ENCODE data around the gene P2RX7.

P2RX7 gene

GRCh38 chr12:121116318-121117225 is 16.1 kb upstream of the P2RX7 start:
- DNase-seq (ENCODE audit: low read depth), result no peak
- no peak for TF ChIP-seq CTCF (conservative IDR thresholded peaks at IDR 0.05; ENCODE audit: low read depth, low read length)
- H3K4me3 ChIP-seq (ENCODE audit: low read depth, low read length), result no peak overlapping the region

- no peak overlapping the region for H3K4me3 ChIP-seq (ENCODE audit: low read depth, low read length)
- no peak for TF ChIP-seq CTCF (conservative IDR thresholded peaks at IDR 0.05; ENCODE audit: low read depth, low read length)
- no peak for DNase-seq (ENCODE audit: low read depth)
These were observed 15.4 kb upstream of the P2RX7 start for GRCh38 chr12:121117226-121117777.

GRCh38 chr12:121120323-121120722 is 12.4 kb upstream of the P2RX7 start:
- DNase-seq (ENCODE audit: low read depth), result no peak
- no peak for TF ChIP-seq CTCF (conservative IDR thresholded peaks at IDR 0.05; ENCODE audit: low read depth, low read length)
- H3K4me3 ChIP-seq (ENCODE audit: low read depth, low read length), result no peak overlapping the region

- no peak for TF ChIP-seq CTCF (conservative IDR thresholded peaks at IDR 0.05; ENCODE audit: low read depth, low read length)
- DNase-seq (ENCODE audit: low read depth), result no peak
- H3K4me3 ChIP-seq (ENCODE audit: low read depth, low read length), result no peak overlapping the region
These were observed 11.5 kb upstream of the P2RX7 start for GRCh38 chr12:121120989-121121755.

GRCh38 chr12:121121805-121122204 is 10.9 kb upstream of the P2RX7 start:
- no peak overlapping the region for H3K4me3 ChIP-seq (ENCODE audit: low read depth, low read length)
- no peak for DNase-seq (ENCODE audit: low read depth)
- no peak for TF ChIP-seq CTCF (conservative IDR thresholded peaks at IDR 0.05; ENCODE audit: low read depth, low read length)

GRCh38 chr12:121123488-121123887 is 9.2 kb upstream of the P2RX7 start:
- TF ChIP-seq CTCF (conservative IDR thresholded peaks at IDR 0.05; ENCODE audit: low read depth, low read length), result no peak
- no peak overlapping the region for H3K4me3 ChIP-seq (ENCODE audit: low read depth, low read length)
- DNase-seq (ENCODE audit: low read depth), result no peak
